Ishikawa (cell line): Measurements from ENCODE around the gene LILRB5.

ENCODE experiments used
- CEBPB ChIP-seq: IDR thresholded peaks from 2 replicates; pipeline ENCODE4 v1.6.1; 2012
- CREB1 ChIP-seq: IDR thresholded peaks from 2 replicates; pipeline ENCODE4 v1.6.1; 2012; ENCODE audit warnings: low read depth
- EGR1 ChIP-seq: IDR thresholded peaks from 2 replicates; pipeline ENCODE4 v1.6.1; 2012
- EP300 ChIP-seq: IDR thresholded peaks from 2 replicates; pipeline ENCODE4 v1.6.1; 2012; ENCODE audit warnings: borderline replicate concordance
- FOXM1 ChIP-seq: IDR thresholded peaks from 2 replicates; pipeline ENCODE4 v1.6.1; 2012; ENCODE audit warnings: low read depth, borderline replicate concordance
- NFIC ChIP-seq: IDR thresholded peaks from 2 replicates; pipeline ENCODE4 v1.6.1; 2012
- RAD21 ChIP-seq: IDR thresholded peaks from 2 replicates; pipeline ENCODE4 v1.6.1; 2012; ENCODE audit warnings: low read depth
- TAF1 ChIP-seq: IDR thresholded peaks from 2 replicates; pipeline ENCODE4 v1.6.1; 2012; ENCODE audit warnings: low read depth, mild to moderate bottlenecking
- TCF12 ChIP-seq: IDR thresholded peaks from 2 replicates; pipeline ENCODE4 v1.6.1; 2012; ENCODE audit warnings: low read depth
- TEAD4 ChIP-seq: IDR thresholded peaks from 2 replicates; pipeline ENCODE4 v1.6.1; 2012
- YY1 ChIP-seq: IDR thresholded peaks from 2 replicates; pipeline ENCODE4 v1.6.1; 2012; ENCODE audit warnings: low read depth
- ZBTB7A ChIP-seq: IDR thresholded peaks from 2 replicates; pipeline ENCODE4 v1.6.1; 2012; ENCODE audit warnings: low read depth
- TF ChIP-seq, protein P1 (sequence below): IDR thresholded peaks from 2 replicates; pipeline ENCODE4 v1.6.1; 2012
- TF ChIP-seq, protein P2 (sequence below): IDR thresholded peaks from 2 replicates; pipeline ENCODE4 v1.6.1; 2012
- TF ChIP-seq, protein P3 (sequence below): IDR thresholded peaks from 2 replicates; pipeline ENCODE4 v1.6.1; 2012; ENCODE audit warnings: low read depth, mild to moderate bottlenecking

The LILRB5 gene

DNA sequence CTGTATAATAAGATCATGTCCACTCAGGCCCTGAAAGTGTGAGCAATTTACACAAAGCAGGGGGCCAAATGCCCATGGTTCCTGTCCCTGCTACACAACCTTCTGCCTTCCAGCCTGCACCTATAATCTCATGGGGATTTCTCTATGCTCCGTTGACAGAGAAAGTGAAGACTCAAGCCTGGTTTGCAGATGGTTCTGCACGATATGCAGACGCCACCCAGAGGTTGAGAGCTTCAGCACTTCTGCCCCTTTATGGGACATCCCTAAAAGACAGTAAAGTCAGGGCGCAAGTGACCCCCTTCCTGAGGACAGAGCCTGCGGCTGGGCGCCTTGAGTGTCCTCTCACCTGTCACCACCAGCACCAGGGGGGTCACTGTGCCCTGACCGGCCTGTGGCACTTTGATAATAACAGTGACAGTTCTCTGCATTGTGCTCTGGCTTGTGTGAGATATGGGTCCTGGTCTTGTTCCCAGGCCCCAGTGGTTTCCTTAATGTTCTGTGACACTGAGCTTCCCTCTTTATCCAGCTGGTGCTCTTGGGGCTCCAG lies 40.8 kb upstream of the LILRB5 start:
- TF ChIP-seq EGR1 (no peak), TCF12 (no peak), CREB1 (no peak), TEAD4 (no peak), EP300 (no peak), FOXM1 (no peak), NFIC (no peak), YY1 (no peak), TAF1 (no peak)
- TF ChIP-seq, protein P1, sequence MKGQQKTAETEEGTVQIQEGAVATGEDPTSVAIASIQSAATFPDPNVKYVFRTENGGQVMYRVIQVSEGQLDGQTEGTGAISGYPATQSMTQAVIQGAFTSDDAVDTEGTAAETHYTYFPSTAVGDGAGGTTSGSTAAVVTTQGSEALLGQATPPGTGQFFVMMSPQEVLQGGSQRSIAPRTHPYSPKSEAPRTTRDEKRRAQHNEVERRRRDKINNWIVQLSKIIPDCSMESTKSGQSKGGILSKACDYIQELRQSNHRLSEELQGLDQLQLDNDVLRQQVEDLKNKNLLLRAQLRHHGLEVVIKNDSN = no peak
- TF ChIP-seq, protein P2, sequence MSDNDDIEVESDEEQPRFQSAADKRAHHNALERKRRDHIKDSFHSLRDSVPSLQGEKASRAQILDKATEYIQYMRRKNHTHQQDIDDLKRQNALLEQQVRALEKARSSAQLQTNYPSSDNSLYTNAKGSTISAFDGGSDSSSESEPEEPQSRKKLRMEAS = no peak
- TF ChIP-seq, protein P3, sequence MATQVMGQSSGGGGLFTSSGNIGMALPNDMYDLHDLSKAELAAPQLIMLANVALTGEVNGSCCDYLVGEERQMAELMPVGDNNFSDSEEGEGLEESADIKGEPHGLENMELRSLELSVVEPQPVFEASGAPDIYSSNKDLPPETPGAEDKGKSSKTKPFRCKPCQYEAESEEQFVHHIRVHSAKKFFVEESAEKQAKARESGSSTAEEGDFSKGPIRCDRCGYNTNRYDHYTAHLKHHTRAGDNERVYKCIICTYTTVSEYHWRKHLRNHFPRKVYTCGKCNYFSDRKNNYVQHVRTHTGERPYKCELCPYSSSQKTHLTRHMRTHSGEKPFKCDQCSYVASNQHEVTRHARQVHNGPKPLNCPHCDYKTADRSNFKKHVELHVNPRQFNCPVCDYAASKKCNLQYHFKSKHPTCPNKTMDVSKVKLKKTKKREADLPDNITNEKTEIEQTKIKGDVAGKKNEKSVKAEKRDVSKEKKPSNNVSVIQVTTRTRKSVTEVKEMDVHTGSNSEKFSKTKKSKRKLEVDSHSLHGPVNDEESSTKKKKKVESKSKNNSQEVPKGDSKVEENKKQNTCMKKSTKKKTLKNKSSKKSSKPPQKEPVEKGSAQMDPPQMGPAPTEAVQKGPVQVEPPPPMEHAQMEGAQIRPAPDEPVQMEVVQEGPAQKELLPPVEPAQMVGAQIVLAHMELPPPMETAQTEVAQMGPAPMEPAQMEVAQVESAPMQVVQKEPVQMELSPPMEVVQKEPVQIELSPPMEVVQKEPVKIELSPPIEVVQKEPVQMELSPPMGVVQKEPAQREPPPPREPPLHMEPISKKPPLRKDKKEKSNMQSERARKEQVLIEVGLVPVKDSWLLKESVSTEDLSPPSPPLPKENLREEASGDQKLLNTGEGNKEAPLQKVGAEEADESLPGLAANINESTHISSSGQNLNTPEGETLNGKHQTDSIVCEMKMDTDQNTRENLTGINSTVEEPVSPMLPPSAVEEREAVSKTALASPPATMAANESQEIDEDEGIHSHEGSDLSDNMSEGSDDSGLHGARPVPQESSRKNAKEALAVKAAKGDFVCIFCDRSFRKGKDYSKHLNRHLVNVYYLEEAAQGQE = no peak

DNA sequence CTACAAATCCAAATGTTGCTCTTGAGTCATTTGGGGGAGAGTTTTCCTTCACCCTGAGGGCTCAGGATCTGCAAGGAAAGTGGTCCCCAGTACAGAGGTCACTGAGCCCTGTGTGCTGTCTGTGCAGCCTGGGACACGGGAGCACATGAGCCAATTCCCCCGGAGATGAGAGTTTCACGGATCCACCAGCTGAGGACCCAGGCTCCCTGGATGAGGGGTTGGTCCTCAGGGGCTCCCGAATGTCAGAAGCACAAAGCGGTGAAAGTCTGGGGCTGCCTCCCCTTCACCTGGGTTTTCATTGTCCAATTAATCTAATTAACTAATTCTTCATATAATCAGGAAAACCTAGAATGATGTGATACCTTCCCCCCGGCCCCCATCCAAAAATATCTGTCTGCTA lies 37.5 kb upstream of the LILRB5 start:
- TF ChIP-seq CEBPB = no peak
- TF ChIP-seq, protein P1 = no peak
- no peak for TF ChIP-seq EP300

DNA sequence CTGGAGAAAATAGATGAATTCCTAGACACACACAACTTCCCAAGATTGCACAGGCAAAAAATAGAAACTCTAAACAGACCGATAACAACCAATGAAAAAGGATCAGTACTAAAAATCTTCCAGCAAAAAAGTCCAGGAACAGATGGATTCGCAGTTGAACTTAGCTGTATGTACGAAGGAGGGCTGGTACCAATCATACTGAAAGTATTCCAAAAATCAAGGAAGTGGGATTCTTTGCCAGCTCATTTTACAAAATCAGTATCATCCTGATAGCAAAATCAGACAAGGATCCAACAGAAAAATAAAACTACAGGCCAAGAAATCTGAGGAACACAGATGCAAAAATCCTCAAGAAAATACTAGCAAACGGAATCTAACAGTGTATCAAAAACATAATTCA lies 30.4 kb upstream of the LILRB5 start:
- TF ChIP-seq EP300 (no peak), YY1 (no peak), EGR1 (no peak), TCF12 (no peak), NFIC (no peak), FOXM1 (no peak), TEAD4 (no peak), RAD21 (no peak), ZBTB7A (no peak), CEBPB (no peak)
- TF ChIP-seq, protein P3 = no peak
- TF ChIP-seq, protein P1 = no peak
- TF ChIP-seq, protein P2 = no peak

DNA sequence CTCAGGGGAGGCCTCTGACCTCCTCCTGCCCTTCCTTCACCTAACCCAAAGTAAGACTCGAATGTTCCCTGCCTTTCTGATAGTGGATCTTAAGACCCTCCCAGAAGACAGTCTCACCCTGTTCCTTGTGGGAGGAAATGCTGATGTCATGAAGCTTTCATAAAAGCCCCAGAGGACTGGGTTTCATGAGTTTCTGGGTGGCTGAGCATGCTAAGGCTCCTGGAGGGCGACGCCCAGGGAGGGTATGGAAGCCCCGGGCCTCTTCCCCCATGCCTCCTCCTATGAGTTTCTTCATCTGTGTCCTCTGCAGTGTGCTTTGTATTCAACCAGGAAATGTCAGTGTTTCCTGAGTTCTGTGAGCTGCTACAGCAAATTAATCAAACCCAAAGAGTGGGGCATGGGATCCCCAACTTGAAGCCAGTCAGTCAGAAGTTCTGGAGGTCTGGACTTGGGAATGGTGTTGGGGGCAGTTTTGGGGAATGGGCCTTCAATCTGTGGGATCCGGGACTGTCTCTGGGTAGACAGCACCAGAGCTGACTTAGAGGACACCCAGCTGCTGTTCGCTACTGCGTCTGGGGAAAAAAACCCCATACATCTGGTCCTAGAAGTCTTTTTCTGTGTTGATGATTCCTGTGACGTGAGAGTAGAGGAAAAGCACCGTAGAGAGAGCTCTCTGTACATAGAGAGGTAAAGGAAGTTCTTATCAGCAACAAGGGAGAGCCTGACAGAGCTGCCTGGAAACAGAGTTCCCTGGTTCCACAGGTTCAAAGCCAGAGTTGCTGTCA lies 25.8 kb upstream of the LILRB5 start:
- no peak for TF ChIP-seq TCF12
- TF ChIP-seq, protein P1 = no peak
- TF ChIP-seq, protein P2 = no peak
- TF ChIP-seq EP300 = no peak

DNA sequence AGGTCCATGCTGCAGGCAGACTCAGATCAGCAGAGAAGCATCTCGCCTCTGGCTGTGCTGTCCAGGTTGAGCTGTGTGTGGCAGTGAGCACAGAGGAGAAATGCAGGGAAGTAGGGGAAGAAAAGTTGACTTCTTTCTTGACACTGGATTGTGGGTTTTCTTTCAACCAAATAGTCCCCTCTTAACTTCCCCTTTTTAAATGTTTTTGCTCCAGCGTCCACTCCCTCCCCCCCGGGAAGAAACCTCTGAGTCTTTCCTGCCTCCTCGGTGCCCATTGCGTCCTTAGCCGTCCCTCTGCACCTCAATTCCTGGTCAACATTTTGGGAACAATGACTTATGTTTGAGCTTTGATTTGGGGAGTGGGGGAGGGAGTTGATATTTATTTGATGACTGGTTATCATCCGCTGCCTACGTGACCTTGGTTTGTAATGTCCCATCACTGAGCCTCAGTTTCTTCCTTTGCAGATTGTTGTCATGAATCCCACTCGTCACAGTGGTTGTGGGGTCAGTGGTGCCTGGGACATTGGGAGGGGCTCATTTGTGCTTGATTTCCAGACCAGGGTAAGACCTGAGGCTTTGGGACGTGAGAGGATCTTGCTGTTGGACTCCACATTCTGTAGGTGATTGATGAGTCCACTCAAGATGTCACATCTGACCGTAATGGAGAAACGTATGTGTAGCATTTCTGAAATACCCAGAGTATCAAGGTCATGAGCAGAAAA lies 24.1 kb upstream of the LILRB5 start, which contains the start of gene LILRB2:
TSS of gene LILRB2 (minus strand) at position 104 of the 722 bp plus-strand sequence. CDS start 614 bp downstream, outside the sequence.
- TF ChIP-seq NFIC = no peak
- no peak for TF ChIP-seq ZBTB7A
- TF ChIP-seq, protein P3 = no peak
- no peak for TF ChIP-seq YY1
- no peak for TF ChIP-seq TCF12
- TF ChIP-seq, protein P2 = no peak
- no peak for TF ChIP-seq TEAD4
- TF ChIP-seq, protein P1 = no peak
- TF ChIP-seq EGR1 = no peak
- no peak for TF ChIP-seq CREB1
- no peak for TF ChIP-seq FOXM1
- no peak for TF ChIP-seq RAD21
